DOHH2 (cell line): ENCODE measurements around the gene SPATA21.

Source experiments
- EZH2phosphoT487 ChIP-seq: fragments of 200-600 bp; sonication (generic); IDR thresholded peaks from 2 replicates; pipeline ENCODE4 v1.6.1; 2017; ENCODE audit warnings: borderline replicate concordance, mild to moderate bottlenecking, antibody characterized with exemption, low read length, moderate library complexity, mixed read lengths
- TF ChIP-seq, protein P1 (sequence below): fragments of 200-600 bp; sonication (generic); IDR thresholded peaks from one replicate; pipeline ENCODE4 v1.5.1; 2014; ENCODE audit warnings: antibody characterized with exemption, mild to moderate bottlenecking, low read depth, low read length; ENCODE audit not compliant: poor library complexity, severe bottlenecking

DNA sequence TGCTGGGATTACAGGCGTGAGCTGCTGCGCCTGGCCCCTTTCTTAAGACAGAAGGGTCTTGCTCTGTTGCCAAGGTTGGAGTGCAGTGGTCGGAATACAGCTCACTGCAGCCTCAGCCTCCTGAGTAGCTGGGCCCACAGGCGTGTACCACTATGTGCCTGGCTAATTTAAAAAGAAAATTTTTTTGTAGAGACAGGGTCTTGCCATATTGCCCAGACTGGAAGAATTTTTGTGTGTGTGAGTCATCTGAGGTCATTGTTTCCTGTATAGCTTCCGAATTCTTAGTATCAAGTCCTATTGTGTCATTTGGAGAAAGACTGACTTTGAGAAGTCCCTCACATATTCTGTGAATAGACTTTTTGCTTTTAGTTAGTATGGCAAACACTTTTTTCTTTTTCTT is 65.5 kb downstream of the SPATA21 start:
- TF ChIP-seq, protein P1, sequence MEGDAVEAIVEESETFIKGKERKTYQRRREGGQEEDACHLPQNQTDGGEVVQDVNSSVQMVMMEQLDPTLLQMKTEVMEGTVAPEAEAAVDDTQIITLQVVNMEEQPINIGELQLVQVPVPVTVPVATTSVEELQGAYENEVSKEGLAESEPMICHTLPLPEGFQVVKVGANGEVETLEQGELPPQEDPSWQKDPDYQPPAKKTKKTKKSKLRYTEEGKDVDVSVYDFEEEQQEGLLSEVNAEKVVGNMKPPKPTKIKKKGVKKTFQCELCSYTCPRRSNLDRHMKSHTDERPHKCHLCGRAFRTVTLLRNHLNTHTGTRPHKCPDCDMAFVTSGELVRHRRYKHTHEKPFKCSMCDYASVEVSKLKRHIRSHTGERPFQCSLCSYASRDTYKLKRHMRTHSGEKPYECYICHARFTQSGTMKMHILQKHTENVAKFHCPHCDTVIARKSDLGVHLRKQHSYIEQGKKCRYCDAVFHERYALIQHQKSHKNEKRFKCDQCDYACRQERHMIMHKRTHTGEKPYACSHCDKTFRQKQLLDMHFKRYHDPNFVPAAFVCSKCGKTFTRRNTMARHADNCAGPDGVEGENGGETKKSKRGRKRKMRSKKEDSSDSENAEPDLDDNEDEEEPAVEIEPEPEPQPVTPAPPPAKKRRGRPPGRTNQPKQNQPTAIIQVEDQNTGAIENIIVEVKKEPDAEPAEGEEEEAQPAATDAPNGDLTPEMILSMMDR: no peak
- no peak for TF ChIP-seq EZH2phosphoT487
